ENCODE data around the gene RPL22. TPM values are rescaled to one million over a fixed set of nuclear protein-coding genes. Genes with fewer than 3 reads are reported as not detected.

The RPL22 gene
- total RNA-seq, 1 experiment from 2014 or later: 309 TPM

DNA sequence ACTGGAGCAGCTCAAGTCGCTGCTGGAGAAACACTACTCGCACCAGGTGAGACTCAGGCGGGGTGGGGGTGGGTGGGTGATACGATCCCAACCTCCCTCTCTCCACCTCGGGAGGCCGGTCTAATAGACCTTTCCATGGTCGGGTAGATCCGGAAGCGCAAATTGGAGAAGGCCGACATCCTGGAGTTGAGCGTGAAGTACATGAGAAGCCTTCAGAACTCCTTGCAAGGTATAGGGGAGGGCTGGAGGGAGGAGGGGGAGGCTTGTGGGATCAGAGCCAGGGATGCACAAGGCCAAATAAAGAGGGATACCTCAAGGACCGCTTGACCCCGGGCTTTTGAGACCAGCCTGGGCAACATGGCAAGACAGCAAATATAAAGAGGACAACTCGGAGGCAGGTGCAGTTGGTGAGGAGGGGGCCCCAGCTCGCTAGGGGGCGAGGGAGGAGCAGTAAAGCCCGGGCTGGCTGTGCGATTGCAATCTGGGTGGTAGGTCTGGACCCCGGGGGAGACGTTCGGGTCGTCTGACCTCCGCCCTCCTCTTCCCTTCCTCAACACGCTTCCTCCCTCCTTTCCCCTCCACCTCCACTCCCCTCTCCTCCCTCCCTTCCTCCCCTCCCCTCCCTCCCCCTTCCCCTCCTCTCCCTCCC, 45.1 kb upstream of the RPL22 start:
- ChIA-PET CTCF (interaction anchor here (0.6 to 1.1 kb wide), 9 partner anchors 8 to 803 kb away, joined by 3 to 6 read pairs (median 4); partner anchors contain the start of gene KCNAB2), POLR2A (no interaction called here)
- Histone ChIP-seq H3K27me3 (ENCODE audit: control insufficient read depth, insufficient read depth, low read length) (no peaks in the 10 kb centered on the region; the same call in 1 of the 2 replicates), H3K4me3 (ENCODE audit: low read depth in 2 of 2, low read length in 2 of 2) (no peak overlapping the region), H3K4me1 (ENCODE audit: control insufficient read depth, insufficient read depth, low read length) (peaks cover 10% of the 10 kb centered on the region), H3K36me3 (ENCODE audit: control insufficient read depth, insufficient read depth, low read length) (no peaks in the 10 kb centered on the region), H3K9me3 (ENCODE audit: control insufficient read depth, insufficient read depth, low read depth, low read length) (no peaks in the 10 kb centered on the region), H3K27ac (ENCODE audit: low read length) (no peak overlapping the region)
- no peak for ATAC-seq
- no peak for TF ChIP-seq SIN3A (IDR thresholded peaks at IDR 0.05; ENCODE audit: borderline replicate concordance, insufficient read depth, low read depth, low read length)
- TF ChIP-seq, protein P1, sequence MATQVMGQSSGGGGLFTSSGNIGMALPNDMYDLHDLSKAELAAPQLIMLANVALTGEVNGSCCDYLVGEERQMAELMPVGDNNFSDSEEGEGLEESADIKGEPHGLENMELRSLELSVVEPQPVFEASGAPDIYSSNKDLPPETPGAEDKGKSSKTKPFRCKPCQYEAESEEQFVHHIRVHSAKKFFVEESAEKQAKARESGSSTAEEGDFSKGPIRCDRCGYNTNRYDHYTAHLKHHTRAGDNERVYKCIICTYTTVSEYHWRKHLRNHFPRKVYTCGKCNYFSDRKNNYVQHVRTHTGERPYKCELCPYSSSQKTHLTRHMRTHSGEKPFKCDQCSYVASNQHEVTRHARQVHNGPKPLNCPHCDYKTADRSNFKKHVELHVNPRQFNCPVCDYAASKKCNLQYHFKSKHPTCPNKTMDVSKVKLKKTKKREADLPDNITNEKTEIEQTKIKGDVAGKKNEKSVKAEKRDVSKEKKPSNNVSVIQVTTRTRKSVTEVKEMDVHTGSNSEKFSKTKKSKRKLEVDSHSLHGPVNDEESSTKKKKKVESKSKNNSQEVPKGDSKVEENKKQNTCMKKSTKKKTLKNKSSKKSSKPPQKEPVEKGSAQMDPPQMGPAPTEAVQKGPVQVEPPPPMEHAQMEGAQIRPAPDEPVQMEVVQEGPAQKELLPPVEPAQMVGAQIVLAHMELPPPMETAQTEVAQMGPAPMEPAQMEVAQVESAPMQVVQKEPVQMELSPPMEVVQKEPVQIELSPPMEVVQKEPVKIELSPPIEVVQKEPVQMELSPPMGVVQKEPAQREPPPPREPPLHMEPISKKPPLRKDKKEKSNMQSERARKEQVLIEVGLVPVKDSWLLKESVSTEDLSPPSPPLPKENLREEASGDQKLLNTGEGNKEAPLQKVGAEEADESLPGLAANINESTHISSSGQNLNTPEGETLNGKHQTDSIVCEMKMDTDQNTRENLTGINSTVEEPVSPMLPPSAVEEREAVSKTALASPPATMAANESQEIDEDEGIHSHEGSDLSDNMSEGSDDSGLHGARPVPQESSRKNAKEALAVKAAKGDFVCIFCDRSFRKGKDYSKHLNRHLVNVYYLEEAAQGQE (IDR thresholded peaks at IDR 0.05; ENCODE audit: insufficient read depth in 1 of 2, low read depth in 2 of 2, low read length in 1 of 2): 0 out of 4 replicates have a peak, but pooled peaks of 1 of the 2 experiments have one; percentile 24
- in situ Hi-C loops (cut with HindIII; ENCODE audit: low pct_unique_long_range_greater_than_20kb, low sequenced_read_pairs) (no loop called here), intact Hi-C loops (cut with micrococcal nuclease; ENCODE audit: unreplicated experiment) (loop anchor here (2.0 to 5.0 kb wide), 3 partner anchors 168 to 233 kb away; no protein-coding TSS in a partner anchor)
- BruUV-seq (replicated peaks): no TSS peak
- no peak for DNase-seq (ENCODE audit: low read depth, low spot score)

DNA sequence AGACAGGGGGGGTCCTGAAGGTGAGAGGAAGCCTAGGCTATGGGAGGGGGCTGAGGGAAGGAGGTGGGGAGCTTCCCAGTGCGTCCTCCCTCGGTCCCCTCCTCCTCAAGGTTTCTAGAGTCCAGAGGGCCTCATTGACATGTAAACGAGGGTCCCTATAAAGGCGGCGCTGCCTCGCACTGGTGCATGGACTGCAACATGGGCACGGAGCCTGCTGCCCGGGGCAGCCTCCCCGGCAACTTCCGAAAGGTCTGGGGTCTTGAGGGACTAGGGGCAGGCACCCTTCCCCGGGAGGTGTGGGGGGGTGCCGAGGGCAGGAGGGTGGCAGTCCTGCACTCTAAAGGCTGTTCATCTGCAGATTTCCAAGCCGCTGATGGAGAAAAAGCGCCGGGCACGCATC, 44.6 kb upstream of the RPL22 start, which contains the start of gene HES3:
HES3 (plus strand) TSS at position 187 of the 400 bp plus-strand sequence; CDS start at position 374, 187 bp downstream.
- no peak within 1 kb of the TSS for H3K27ac ChIP-seq (ENCODE audit: low read length)
- ChIA-PET CTCF (interaction anchor here (0.9 kb wide), 1 partner anchor 19 kb away, joined by 4 read pairs; no protein-coding TSS in a partner anchor), POLR2A (no interaction called here)
- H3K9me3 ChIP-seq (ENCODE audit: control insufficient read depth, insufficient read depth, low read depth, low read length): no peaks in the 10 kb centered on the region
- TF ChIP-seq, protein P2, sequence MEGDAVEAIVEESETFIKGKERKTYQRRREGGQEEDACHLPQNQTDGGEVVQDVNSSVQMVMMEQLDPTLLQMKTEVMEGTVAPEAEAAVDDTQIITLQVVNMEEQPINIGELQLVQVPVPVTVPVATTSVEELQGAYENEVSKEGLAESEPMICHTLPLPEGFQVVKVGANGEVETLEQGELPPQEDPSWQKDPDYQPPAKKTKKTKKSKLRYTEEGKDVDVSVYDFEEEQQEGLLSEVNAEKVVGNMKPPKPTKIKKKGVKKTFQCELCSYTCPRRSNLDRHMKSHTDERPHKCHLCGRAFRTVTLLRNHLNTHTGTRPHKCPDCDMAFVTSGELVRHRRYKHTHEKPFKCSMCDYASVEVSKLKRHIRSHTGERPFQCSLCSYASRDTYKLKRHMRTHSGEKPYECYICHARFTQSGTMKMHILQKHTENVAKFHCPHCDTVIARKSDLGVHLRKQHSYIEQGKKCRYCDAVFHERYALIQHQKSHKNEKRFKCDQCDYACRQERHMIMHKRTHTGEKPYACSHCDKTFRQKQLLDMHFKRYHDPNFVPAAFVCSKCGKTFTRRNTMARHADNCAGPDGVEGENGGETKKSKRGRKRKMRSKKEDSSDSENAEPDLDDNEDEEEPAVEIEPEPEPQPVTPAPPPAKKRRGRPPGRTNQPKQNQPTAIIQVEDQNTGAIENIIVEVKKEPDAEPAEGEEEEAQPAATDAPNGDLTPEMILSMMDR (IDR thresholded peaks at IDR 0.05): no peak
- TF ChIP-seq SIN3A (IDR thresholded peaks at IDR 0.05; ENCODE audit: borderline replicate concordance, insufficient read depth, low read depth, low read length): no peak
- TF ChIP-seq POLR2AphosphoS5 (IDR thresholded peaks at IDR 0.05; ENCODE audit: low read depth, low read length): no peak
- no peak for TF ChIP-seq TCF7L2 (IDR thresholded peaks at IDR 0.05; ENCODE audit: low read depth, low read length)
- TF ChIP-seq, protein P1 (IDR thresholded peaks at IDR 0.05; ENCODE audit: insufficient read depth in 1 of 2, low read depth in 2 of 2, low read length in 1 of 2): no peak
- no peaks in the 10 kb centered on the region; the same call in 1 of the 2 replicates for H3K27me3 ChIP-seq (ENCODE audit: control insufficient read depth, insufficient read depth, low read length)
- no peak for DNase-seq (ENCODE audit: low read depth, low spot score)
- no TSS peak for BruUV-seq (replicated peaks)
- H3K36me3 ChIP-seq (ENCODE audit: control insufficient read depth, insufficient read depth, low read length): no peaks in the 10 kb centered on the region
- in situ Hi-C loops (cut with HindIII; ENCODE audit: low pct_unique_long_range_greater_than_20kb, low sequenced_read_pairs) (no loop called here), intact Hi-C loops (cut with micrococcal nuclease; ENCODE audit: unreplicated experiment) (loop anchor here (2.0 kb wide), 1 partner anchor 191 kb away; no protein-coding TSS in a partner anchor)
- H3K4me3 ChIP-seq (ENCODE audit: low read depth in 2 of 2, low read length in 2 of 2): no peak within 1 kb of the TSS; a peak in 1 of 4 replicates
- ATAC-seq: no peak
- H3K4me1 ChIP-seq (ENCODE audit: control insufficient read depth, insufficient read depth, low read length): peaks cover 10% of the 10 kb centered on the region

Measured in Panc1 (cell line).